Inferior parietal cortex (tissue), 1 donor: Measurements from ENCODE around the gene ARHGAP31.
"Not testable (repeated sequence)": the region's sequence is repeated elsewhere in the genome, so short reads cannot be mapped to it uniquely, and the experiment has no call there.

Experiments
- DNase-seq: peaks from one replicate; pipeline ENCODE4 v3.0.0-alpha.2; 2016; ENCODE audit errors: extremely low spot score

The ARHGAP31 gene

GRCh38 chr3:119295816-119296726 is 1.9 kb downstream of the ARHGAP31 start:
- DNase-seq = no peak

GRCh38 chr3:119296727-119297122 is 2.5 kb downstream of the ARHGAP31 start:
- no peak for DNase-seq

- DNase-seq = no peak
These were observed 3.0 kb downstream of the ARHGAP31 start for GRCh38 chr3:119297169-119297568.

- no peak for DNase-seq
These were observed 4.4 kb downstream of the ARHGAP31 start for GRCh38 chr3:119298565-119298941.

- DNase-seq = no peak
These were observed 6.8 kb downstream of the ARHGAP31 start for GRCh38 chr3:119300991-119301391.

- no peak for DNase-seq
These were observed 7.5 kb downstream of the ARHGAP31 start for GRCh38 chr3:119301662-119302061.

- no peak for DNase-seq
These were observed 8.7 kb downstream of the ARHGAP31 start for GRCh38 chr3:119302697-119303551.

GRCh38 chr3:119304201-119304713 is 10.1 kb downstream of the ARHGAP31 start:
- DNase-seq = no peak

GRCh38 chr3:119305286-119305685 is 11.1 kb downstream of the ARHGAP31 start:
- no peak for DNase-seq

GRCh38 chr3:119306378-119306777 is 12.2 kb downstream of the ARHGAP31 start:
- not testable (repeated sequence) for DNase-seq

- DNase-seq = no peak
These were observed 14.2 kb downstream of the ARHGAP31 start for GRCh38 chr3:119308355-119308754.

GRCh38 chr3:119309591-119309990 is 15.4 kb downstream of the ARHGAP31 start:
- DNase-seq = no peak

GRCh38 chr3:119310071-119310470 is 15.9 kb downstream of the ARHGAP31 start:
- DNase-seq = no peak

GRCh38 chr3:119311081-119311925 is 17.1 kb downstream of the ARHGAP31 start:
- DNase-seq = no peak

- DNase-seq = no peak
These were observed 19.3 kb downstream of the ARHGAP31 start for GRCh38 chr3:119313461-119313860.

GRCh38 chr3:119314821-119315220 is 20.6 kb downstream of the ARHGAP31 start:
- no peak for DNase-seq

GRCh38 chr3:119315600-119316312 is 21.6 kb downstream of the ARHGAP31 start:
- DNase-seq = no peak

- DNase-seq = no peak
These were observed 22.1 kb downstream of the ARHGAP31 start for GRCh38 chr3:119316313-119316670.

GRCh38 chr3:119318876-119319275 is 24.7 kb downstream of the ARHGAP31 start:
- no peak for DNase-seq

GRCh38 chr3:119319311-119319710 is 25.1 kb downstream of the ARHGAP31 start:
- no peak for DNase-seq

GRCh38 chr3:119320785-119321184 is 26.6 kb downstream of the ARHGAP31 start:
- DNase-seq = not testable (repeated sequence)
